OCI-LY1 (cell line): Measurements from ENCODE around the gene FOXN1.

Source experiments
- H2AFZ ChIP-seq: fragments of 200-600 bp; sonication (generic), shearing (Covaris generic); 2 replicates; pipeline ENCODE4 v1.6.0; 2014; ENCODE audit warnings: antibody characterized with exemption, mild to moderate bottlenecking, low read length
- H3F3A ChIP-seq: fragments of 200-600 bp; sonication (generic), shearing (Covaris generic); 2 replicates; pipeline ENCODE4 v1.6.0; 2014; ENCODE audit warnings: mild to moderate bottlenecking, antibody characterized with exemption, low read length, moderate library complexity; ENCODE audit not compliant: insufficient read depth
- H3K27ac ChIP-seq: fragments of 200-600 bp; sonication (generic); 2 replicates; pipeline ENCODE4 v1.5.1; 2014; ENCODE audit warnings: low read length, mixed run types, mild to moderate bottlenecking, low read depth; ENCODE audit not compliant: poor library complexity, severe bottlenecking
- H3K27me3 ChIP-seq: fragments of 200-600 bp; sonication (generic); 2 replicates; pipeline ENCODE4 v1.6.0; 2014; ENCODE audit warnings: antibody characterized with exemption, mild to moderate bottlenecking, low read length, moderate library complexity; ENCODE audit not compliant: insufficient read depth
- H3K36me3 ChIP-seq: fragments of 200-600 bp; sonication (generic); 2 replicates; pipeline ENCODE4 v1.6.1; 2014; ENCODE audit warnings: mild to moderate bottlenecking, antibody characterized with exemption, low read length, moderate library complexity, mixed read lengths; ENCODE audit not compliant: insufficient read depth
- H3K4me1 ChIP-seq: fragments of 200-600 bp; sonication (generic); 2 replicates; pipeline ENCODE4 v1.5.1; 2014; ENCODE audit warnings: mild to moderate bottlenecking, low read length, moderate library complexity; ENCODE audit not compliant: insufficient read depth, severe bottlenecking
- H3K4me2 ChIP-seq: fragments of 200-600 bp; sonication (generic), shearing (Covaris generic); 2 replicates; pipeline ENCODE4 v1.6.1; 2014; ENCODE audit warnings: low read length
- H3K4me3 ChIP-seq: fragments of 200-600 bp; sonication (generic); 2 replicates; pipeline ENCODE4 v1.5.1; 2014; ENCODE audit warnings: low read length, low read depth, mild to moderate bottlenecking, mixed read lengths; ENCODE audit not compliant: poor library complexity, severe bottlenecking
- H3K79me2 ChIP-seq: fragments of 200-600 bp; shearing (Covaris generic); 2 replicates; pipeline ENCODE4 v1.6.1; 2016; ENCODE audit warnings: mixed run types, low read length, mixed read lengths; ENCODE audit not compliant: insufficient read depth
- H3K9ac ChIP-seq: fragments of 200-600 bp; sonication (generic), shearing (Covaris generic); 2 replicates; pipeline ENCODE4 v1.6.1; 2014; ENCODE audit warnings: mild to moderate bottlenecking, low read length, mixed read lengths
- H3K9me2 ChIP-seq: fragments of 200-600 bp; sonication (generic), shearing (Covaris generic); 2 replicates; pipeline ENCODE4 v1.6.1; 2014; ENCODE audit warnings: low read depth, mild to moderate bottlenecking, low read length, mixed read lengths
- H3K9me3 ChIP-seq: fragments of 200-600 bp; shearing (Covaris generic); 2 replicates; pipeline ENCODE4 v1.6.1; 2014; ENCODE audit warnings: low read length, mixed read lengths
- H4K20me1 ChIP-seq: fragments of 200-600 bp; sonication (generic), shearing (Covaris generic); 2 replicates; pipeline ENCODE4 v1.6.0; 2016; ENCODE audit warnings: mild to moderate bottlenecking, low read length; ENCODE audit not compliant: insufficient read depth
- EZH2 ChIP-seq: fragments of 200-600 bp; sonication (generic), shearing (Covaris generic); IDR thresholded peaks from 2 replicates; pipeline ENCODE4 v1.8.0; 2017; ENCODE audit warnings: borderline replicate concordance, mixed run types, mild to moderate bottlenecking, antibody characterized with exemption, low read length, moderate library complexity, mixed read lengths
- TF ChIP-seq, protein P1 (sequence below): fragments of 200-600 bp; sonication (generic), shearing (Covaris generic); IDR thresholded peaks from 2 replicates; pipeline ENCODE4 v1.5.1; 2017; ENCODE audit warnings: mild to moderate bottlenecking, antibody characterized with exemption, low read length, moderate library complexity, mixed read lengths

The FOXN1 gene

DNA sequence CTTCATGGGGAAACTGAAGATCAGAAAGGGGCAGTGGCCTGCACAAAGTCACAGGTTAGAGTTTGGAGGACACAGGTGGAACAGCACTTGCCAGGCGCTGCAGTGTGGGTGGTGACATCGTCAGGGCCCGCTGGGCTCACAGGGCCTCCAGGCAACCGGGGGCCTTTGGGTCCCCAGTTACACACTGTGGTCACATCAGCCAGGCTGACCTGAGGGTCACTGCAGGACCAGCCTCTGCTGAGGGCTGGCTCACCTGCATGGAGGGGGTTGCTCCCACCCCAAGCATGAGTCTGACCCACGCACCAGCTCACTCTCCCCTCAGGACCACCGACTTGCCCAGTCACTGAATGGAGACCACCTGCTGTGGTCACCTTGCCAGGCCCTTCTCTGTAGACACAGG, 17.0 kb downstream of the FOXN1 start:
- no peak overlapping the region for H3K9ac ChIP-seq
- no peaks in the 10 kb centered on the region for H3K4me1 ChIP-seq
- H2AFZ ChIP-seq, result no peak overlapping the region
- H3K79me2 ChIP-seq, result no peaks in the 10 kb centered on the region
- H3K27ac ChIP-seq, result no peak overlapping the region
- H4K20me1 ChIP-seq, result no peaks in the 10 kb centered on the region
- H3K4me2 ChIP-seq, result no peak overlapping the region
- H3K27me3 ChIP-seq, result peaks cover 6% of the 10 kb centered on the region; the same call in 1 of the 2 replicates
- H3F3A ChIP-seq, result no peaks in the 10 kb centered on the region
- no peak overlapping the region for H3K4me3 ChIP-seq
- no peaks in the 10 kb centered on the region for H3K9me3 ChIP-seq
- TF ChIP-seq, protein P1, sequence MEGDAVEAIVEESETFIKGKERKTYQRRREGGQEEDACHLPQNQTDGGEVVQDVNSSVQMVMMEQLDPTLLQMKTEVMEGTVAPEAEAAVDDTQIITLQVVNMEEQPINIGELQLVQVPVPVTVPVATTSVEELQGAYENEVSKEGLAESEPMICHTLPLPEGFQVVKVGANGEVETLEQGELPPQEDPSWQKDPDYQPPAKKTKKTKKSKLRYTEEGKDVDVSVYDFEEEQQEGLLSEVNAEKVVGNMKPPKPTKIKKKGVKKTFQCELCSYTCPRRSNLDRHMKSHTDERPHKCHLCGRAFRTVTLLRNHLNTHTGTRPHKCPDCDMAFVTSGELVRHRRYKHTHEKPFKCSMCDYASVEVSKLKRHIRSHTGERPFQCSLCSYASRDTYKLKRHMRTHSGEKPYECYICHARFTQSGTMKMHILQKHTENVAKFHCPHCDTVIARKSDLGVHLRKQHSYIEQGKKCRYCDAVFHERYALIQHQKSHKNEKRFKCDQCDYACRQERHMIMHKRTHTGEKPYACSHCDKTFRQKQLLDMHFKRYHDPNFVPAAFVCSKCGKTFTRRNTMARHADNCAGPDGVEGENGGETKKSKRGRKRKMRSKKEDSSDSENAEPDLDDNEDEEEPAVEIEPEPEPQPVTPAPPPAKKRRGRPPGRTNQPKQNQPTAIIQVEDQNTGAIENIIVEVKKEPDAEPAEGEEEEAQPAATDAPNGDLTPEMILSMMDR, result no peak
- TF ChIP-seq EZH2, result no peak
- H3K9me2 ChIP-seq, result no peaks in the 10 kb centered on the region
- no peaks in the 10 kb centered on the region for H3K36me3 ChIP-seq

DNA sequence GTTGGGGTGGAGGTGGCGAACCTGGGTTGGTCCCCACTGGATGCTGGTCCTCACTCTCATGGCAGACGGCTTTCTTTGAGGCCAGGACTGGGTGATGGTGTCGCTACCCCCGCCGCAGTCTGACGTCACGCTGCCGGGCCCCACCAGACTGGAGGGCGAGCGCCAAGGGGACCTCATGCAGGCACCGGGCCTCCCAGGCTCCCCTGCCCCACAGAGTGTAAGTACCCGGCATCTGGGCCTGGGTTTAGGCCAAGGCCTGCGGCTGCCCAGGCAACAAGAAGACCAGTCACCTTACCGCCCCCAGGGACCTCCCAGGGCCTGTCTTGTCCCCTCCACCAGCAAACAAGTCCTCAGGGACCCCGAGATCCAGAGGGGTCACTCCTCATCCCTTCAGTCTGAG, 17.7 kb downstream of the FOXN1 start:
- H3K9me2 ChIP-seq, result no peaks in the 10 kb centered on the region
- H4K20me1 ChIP-seq, result no peaks in the 10 kb centered on the region
- no peaks in the 10 kb centered on the region for H3K79me2 ChIP-seq
- H3K27ac ChIP-seq, result no peak overlapping the region
- no peaks in the 10 kb centered on the region for H3K4me1 ChIP-seq
- no peaks in the 10 kb centered on the region for H3F3A ChIP-seq
- no peak overlapping the region for H2AFZ ChIP-seq
- H3K9ac ChIP-seq, result no peak overlapping the region
- no peaks in the 10 kb centered on the region for H3K36me3 ChIP-seq
- peaks cover 6% of the 10 kb centered on the region; the same call in 1 of the 2 replicates for H3K27me3 ChIP-seq
- TF ChIP-seq, protein P1, result no peak
- H3K4me2 ChIP-seq, result no peak overlapping the region
- H3K4me3 ChIP-seq, result no peak overlapping the region
- H3K9me3 ChIP-seq, result no peaks in the 10 kb centered on the region

DNA sequence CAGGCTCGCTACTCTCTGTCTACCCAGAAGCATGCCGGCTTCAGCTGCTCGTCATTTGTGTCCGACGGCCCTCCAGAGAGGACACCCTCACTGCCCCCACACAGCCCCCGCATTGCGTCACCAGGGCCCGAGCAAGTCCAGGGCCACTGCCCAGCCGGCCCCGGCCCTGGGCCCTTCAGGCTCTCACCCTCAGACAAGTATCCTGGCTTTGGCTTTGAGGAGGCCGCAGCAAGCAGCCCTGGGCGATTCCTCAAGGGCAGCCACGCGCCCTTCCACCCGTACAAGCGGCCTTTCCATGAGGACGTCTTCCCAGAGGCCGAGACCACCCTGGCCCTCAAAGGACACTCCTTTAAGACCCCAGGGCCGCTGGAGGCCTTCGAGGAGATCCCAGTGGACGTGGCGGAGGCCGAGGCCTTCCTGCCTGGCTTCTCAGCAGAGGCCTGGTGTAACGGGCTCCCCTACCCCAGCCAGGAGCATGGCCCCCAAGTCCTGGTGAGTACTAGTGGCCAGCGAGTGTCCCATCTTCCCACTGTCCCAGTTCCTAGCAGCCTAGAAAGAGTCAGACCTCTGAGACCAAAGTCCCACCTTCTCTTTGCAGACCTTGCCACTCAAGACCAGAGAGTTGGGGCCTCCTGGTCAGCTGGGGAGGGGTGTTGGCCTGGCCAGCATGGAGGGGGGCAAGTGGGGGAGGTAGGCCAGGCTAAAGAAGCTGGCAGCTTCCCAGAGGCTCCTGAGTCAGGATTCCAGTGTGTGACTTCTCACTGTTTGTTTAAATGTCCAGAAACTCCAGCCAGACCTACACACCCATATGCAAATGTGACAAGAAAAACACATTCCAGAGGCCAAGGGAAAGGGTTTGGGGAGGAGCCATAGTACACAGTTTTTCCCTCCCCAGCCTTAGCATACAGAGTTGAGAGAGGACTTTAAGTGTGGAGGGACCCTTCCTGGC, 18.6 kb downstream of the FOXN1 start:
- Histone ChIP-seq H3K9me3 (no peaks in the 10 kb centered on the region), H3K27ac (no peak overlapping the region), H3F3A (no peaks in the 10 kb centered on the region), H3K4me1 (no peaks in the 10 kb centered on the region), H3K27me3 (peaks cover 6% of the 10 kb centered on the region; the same call in 1 of the 2 replicates), H3K9ac (no peak overlapping the region), H3K4me3 (no peak overlapping the region), H3K4me2 (no peak overlapping the region), H2AFZ (no peak overlapping the region), H3K9me2 (no peaks in the 10 kb centered on the region), H4K20me1 (no peaks in the 10 kb centered on the region), H3K36me3 (no peaks in the 10 kb centered on the region), H3K79me2 (no peaks in the 10 kb centered on the region)
- TF ChIP-seq, protein P1, result no peak
- no peak for TF ChIP-seq EZH2
